GM23338 (cell line): ENCODE data around the gene BCL2. TPM values are rescaled to one million over a fixed set of nuclear protein-coding genes. Genes with fewer than 3 reads are reported as not detected.

ENCODE experiments used
- ATAC-seq: fragments of 200-7000 bp; cut with Tn5 transposase; 3 replicates; pipeline ENCODE4 v1.9.1; 2020
- DNase-seq: peaks from one replicate; pipeline ENCODE4 v3.0.0-alpha.2; 2015; ENCODE audit warnings: low spot score
- H2AFZ ChIP-seq: fragments of 200-600 bp; sonication (generic); 2 replicates; pipeline ENCODE4 v1.8.0; 2016; ENCODE audit warnings: antibody characterized with exemption, mild to moderate bottlenecking, moderate library complexity
- H3F3A ChIP-seq: fragments of 200-600 bp; sonication (generic); replicated peaks from 2 replicates; pipeline ENCODE4 v1.8.0; 2017; ENCODE audit warnings: antibody characterized with exemption, mixed run types, low read depth
- H3K27ac ChIP-seq: fragments of 200-600 bp; sonication (generic); 2 replicates; pipeline ENCODE4 v1.6.1; 2016; ENCODE audit warnings: low read depth
- H3K27me3 ChIP-seq: fragments of 200-600 bp; sonication (generic); 2 replicates; pipeline ENCODE4 v1.8.0; 2016; ENCODE audit warnings: mild to moderate bottlenecking, mixed run types, moderate library complexity; ENCODE audit not compliant: insufficient read depth
- H3K36me3 ChIP-seq: fragments of 200-600 bp; sonication (generic); 2 replicates; pipeline ENCODE4 v1.8.0; 2016; ENCODE audit warnings: mild to moderate bottlenecking; ENCODE audit not compliant: insufficient read depth
- H3K4me1 ChIP-seq: fragments of 200-600 bp; sonication (generic); 2 replicates; pipeline ENCODE4 v1.8.0; 2016; ENCODE audit warnings: mild to moderate bottlenecking, moderate library complexity; ENCODE audit not compliant: insufficient read depth
- H3K4me2 ChIP-seq: fragments of 200-600 bp; sonication (generic); 2 replicates; pipeline ENCODE4 v1.7.1; 2017; ENCODE audit warnings: mixed run types
- H3K4me3 ChIP-seq: fragments of 200-600 bp; sonication (generic); 2 replicates; pipeline ENCODE4 v1.6.1; 2016; ENCODE audit warnings: mixed run types
- H3K79me2 ChIP-seq: fragments of 200-600 bp; sonication (generic); replicated peaks from 2 replicates; pipeline ENCODE4 v1.8.0; 2017; ENCODE audit warnings: mild to moderate bottlenecking; ENCODE audit not compliant: insufficient read depth
- H3K9me2 ChIP-seq: fragments of 200-600 bp; sonication (generic); 2 replicates; pipeline ENCODE4 v1.8.0; 2017; ENCODE audit not compliant: insufficient read depth
- H4K20me1 ChIP-seq: fragments of 200-600 bp; sonication (generic); replicated peaks from 2 replicates; pipeline ENCODE4 v1.8.0; 2017; ENCODE audit warnings: mild to moderate bottlenecking; ENCODE audit not compliant: insufficient read depth
- H3K27ac Mint-ChIP-seq: 2 replicates; pipeline ENCODE4 v1.8.0; 2020; ENCODE audit warnings: inconsistent platforms, mild to moderate bottlenecking, moderate library complexity, mixed read lengths
- H3K27me3 Mint-ChIP-seq: 3 replicates; pipeline ENCODE4 v1.8.0; 2022; ENCODE audit warnings: low read depth, mild to moderate bottlenecking, moderate library complexity, mixed read lengths, inconsistent platforms; ENCODE audit not compliant: insufficient read depth, poor library complexity
- H3K36me3 Mint-ChIP-seq: 3 replicates; pipeline ENCODE4 v1.8.0; 2021; ENCODE audit warnings: low read depth, mild to moderate bottlenecking, inconsistent platforms, moderate library complexity, mixed read lengths
- H3K4me1 Mint-ChIP-seq: 3 replicates; pipeline ENCODE4 v1.8.0; 2020; ENCODE audit warnings: mild to moderate bottlenecking, inconsistent platforms, mixed read lengths
- H3K4me3 Mint-ChIP-seq: 3 replicates; pipeline ENCODE4 v1.8.0; 2021; ENCODE audit warnings: moderate library complexity, mild to moderate bottlenecking, inconsistent platforms, mixed read lengths
- H3K9me3 Mint-ChIP-seq: 3 replicates; pipeline ENCODE4 v1.8.0; 2020; ENCODE audit warnings: moderate library complexity, mild to moderate bottlenecking, inconsistent platforms, mixed read lengths
- EZH2phosphoT487 ChIP-seq: fragments of 200-600 bp; sonication (generic); IDR thresholded peaks from one replicate; pipeline ENCODE4 v1.8.1; 2018; ENCODE audit warnings: antibody characterized with exemption; ENCODE audit not compliant: unreplicated experiment
- STAT1 ChIP-seq: IDR thresholded peaks from one replicate; pipeline ENCODE4 v1.6.1; 2016; ENCODE audit warnings: antibody characterized with exemption; ENCODE audit not compliant: unreplicated experiment
- ZNF114 ChIP-seq: fragments of 250-450 bp; sonication (Bioruptor Pico); IDR thresholded peaks from 2 replicates; pipeline ENCODE4 v1.5.0; 2020; ENCODE audit warnings: mild to moderate bottlenecking, moderate library complexity
- ZNF331 ChIP-seq: fragments of 250-450 bp; sonication (Bioruptor Pico); IDR thresholded peaks from 2 replicates; pipeline ENCODE4 v1.5.0; 2020; ENCODE audit warnings: low read depth, mild to moderate bottlenecking, moderate library complexity
- polyA plus RNA-seq: library from polyadenylated mRNA; unstranded; fragments of >200 nt; fragmentation: Nextera tagmentation; extraction: Ambion mirVana; gene quantifications from 2 replicates; pipeline ENCODE4 v1.2.1, GENCODE V29; 2016
- total RNA-seq: library from RNA; depleted of rRNA; stranded (reverse); fragments of >200 nt; shearing (Covaris generic); gene quantifications from 2 replicates; pipeline ENCODE4 v1.2.3, GENCODE V29; 2014
- TF ChIP-seq, protein P1 (sequence below): fragments of 250-450 bp; sonication (Bioruptor Pico); IDR thresholded peaks from 2 replicates; pipeline ENCODE4 v1.5.0; 2020; ENCODE audit warnings: mild to moderate bottlenecking, moderate library complexity
- TF ChIP-seq, protein P2 (sequence below): IDR thresholded peaks from one replicate; pipeline ENCODE4 v1.6.1; 2018; ENCODE audit warnings: antibody characterized with exemption; ENCODE audit not compliant: unreplicated experiment
- TF ChIP-seq, protein P3 (sequence below): IDR thresholded peaks from 2 replicates; pipeline ENCODE4 v1.6.1; 2016; ENCODE audit warnings: antibody characterized with exemption

The BCL2 gene
- total and polyA plus RNA-seq, 2 experiments from 2014 or later, result 1.2 to 4.0 TPM

DNA sequence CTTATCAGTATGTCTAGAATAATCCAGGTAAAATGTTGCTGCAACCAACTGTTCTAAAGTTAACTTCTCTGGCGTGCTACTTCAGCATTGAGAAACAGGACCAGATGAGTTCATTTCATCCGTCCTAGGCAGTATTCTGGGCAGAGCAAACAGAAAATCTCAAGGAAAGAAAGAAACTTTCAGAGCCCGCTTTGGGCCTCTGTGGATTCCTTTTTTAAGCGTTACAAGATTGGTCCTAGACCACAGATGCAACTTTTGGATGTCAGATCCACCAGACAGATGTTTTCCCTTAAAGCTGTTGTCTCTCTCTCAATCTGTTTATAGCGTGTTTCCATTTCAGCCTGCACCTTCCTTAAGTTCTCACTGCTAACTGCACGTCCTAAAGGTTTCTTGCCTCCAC is 75.0 kb downstream of the BCL2 start (continued):
- TF ChIP-seq, protein P1, sequence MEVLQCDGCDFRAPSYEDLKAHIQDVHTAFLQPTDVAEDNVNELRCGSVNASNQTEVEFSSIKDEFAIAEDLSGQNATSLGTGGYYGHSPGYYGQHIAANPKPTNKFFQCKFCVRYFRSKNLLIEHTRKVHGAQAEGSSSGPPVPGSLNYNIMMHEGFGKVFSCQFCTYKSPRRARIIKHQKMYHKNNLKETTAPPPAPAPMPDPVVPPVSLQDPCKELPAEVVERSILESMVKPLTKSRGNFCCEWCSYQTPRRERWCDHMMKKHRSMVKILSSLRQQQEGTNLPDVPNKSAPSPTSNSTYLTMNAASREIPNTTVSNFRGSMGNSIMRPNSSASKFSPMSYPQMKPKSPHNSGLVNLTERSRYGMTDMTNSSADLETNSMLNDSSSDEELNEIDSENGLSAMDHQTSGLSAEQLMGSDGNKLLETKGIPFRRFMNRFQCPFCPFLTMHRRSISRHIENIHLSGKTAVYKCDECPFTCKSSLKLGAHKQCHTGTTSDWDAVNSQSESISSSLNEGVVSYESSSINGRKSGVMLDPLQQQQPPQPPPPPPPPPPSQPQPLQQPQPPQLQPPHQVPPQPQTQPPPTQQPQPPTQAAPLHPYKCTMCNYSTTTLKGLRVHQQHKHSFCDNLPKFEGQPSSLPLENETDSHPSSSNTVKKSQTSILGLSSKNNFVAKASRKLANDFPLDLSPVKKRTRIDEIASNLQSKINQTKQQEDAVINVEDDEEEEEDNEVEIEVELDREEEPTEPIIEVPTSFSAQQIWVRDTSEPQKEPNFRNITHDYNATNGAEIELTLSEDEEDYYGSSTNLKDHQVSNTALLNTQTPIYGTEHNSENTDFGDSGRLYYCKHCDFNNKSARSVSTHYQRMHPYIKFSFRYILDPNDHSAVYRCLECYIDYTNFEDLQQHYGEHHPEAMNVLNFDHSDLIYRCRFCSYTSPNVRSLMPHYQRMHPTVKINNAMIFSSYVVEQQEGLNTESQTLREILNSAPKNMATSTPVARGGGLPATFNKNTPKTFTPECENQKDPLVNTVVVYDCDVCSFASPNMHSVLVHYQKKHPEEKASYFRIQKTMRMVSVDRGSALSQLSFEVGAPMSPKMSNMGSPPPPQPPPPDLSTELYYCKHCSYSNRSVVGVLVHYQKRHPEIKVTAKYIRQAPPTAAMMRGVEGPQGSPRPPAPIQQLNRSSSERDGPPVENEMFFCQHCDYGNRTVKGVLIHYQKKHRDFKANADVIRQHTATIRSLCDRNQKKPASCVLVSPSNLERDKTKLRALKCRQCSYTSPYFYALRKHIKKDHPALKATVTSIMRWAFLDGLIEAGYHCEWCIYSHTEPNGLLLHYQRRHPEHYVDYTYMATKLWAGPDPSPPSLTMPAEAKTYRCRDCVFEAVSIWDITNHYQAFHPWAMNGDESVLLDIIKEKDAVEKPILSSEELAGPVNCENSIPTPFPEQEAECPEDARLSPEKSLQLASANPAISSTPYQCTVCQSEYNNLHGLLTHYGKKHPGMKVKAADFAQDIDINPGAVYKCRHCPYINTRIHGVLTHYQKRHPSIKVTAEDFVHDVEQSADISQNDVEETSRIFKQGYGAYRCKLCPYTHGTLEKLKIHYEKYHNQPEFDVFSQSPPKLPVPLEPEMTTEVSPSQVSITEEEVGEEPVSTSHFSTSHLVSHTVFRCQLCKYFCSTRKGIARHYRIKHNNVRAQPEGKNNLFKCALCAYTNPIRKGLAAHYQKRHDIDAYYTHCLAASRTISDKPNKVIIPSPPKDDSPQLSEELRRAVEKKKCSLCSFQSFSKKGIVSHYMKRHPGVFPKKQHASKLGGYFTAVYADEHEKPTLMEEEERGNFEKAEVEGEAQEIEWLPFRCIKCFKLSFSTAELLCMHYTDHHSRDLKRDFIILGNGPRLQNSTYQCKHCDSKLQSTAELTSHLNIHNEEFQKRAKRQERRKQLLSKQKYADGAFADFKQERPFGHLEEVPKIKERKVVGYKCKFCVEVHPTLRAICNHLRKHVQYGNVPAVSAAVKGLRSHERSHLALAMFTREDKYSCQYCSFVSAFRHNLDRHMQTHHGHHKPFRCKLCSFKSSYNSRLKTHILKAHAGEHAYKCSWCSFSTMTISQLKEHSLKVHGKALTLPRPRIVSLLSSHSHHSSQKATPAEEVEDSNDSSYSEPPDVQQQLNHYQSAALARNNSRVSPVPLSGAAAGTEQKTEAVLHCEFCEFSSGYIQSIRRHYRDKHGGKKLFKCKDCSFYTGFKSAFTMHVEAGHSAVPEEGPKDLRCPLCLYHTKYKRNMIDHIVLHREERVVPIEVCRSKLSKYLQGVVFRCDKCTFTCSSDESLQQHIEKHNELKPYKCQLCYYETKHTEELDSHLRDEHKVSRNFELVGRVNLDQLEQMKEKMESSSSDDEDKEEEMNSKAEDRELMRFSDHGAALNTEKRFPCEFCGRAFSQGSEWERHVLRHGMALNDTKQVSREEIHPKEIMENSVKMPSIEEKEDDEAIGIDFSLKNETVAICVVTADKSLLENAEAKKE (CRISPR knock-in tag), result no peak

DNA sequence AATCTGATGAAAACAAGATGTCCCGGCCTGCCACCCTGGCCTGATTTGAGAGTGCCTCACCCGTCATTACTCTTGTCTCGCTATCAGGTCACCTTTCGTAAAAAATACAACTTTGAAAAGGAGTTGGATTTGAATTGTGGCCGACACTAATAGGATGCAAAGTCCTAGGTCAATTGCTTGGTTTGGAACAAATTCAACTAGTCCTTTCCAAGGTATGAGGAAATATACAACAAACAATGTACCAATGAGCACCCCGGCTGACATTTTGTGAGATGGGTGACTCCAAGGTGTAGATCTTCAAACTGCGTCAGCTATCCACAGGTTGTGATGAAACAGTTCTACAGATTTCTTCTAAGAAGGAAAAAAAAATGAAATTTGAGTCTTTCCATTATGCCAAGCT is 77.8 kb downstream of the BCL2 start:
- H3K27me3 Mint-ChIP-seq, result no peaks in the 10 kb centered on the region
- no peaks in the 10 kb centered on the region for H3K9me2 ChIP-seq
- no peak for DNase-seq
- no peak overlapping the region for H3K27ac ChIP-seq
- H2AFZ ChIP-seq, result no peak overlapping the region
- no peak overlapping the region for H3K4me3 Mint-ChIP-seq
- ATAC-seq, result no peak
- H3K9me3 Mint-ChIP-seq, result no peaks in the 10 kb centered on the region
- peaks cover 24% of the 10 kb centered on the region for H3K4me1 Mint-ChIP-seq
- H3K27me3 ChIP-seq, result no peaks in the 10 kb centered on the region
- no peaks in the 10 kb centered on the region for H3K36me3 ChIP-seq
- H3K79me2 ChIP-seq, result no peaks in the 10 kb centered on the region
- peaks cover 25% of the 10 kb centered on the region for H3K4me1 ChIP-seq
- no peaks in the 10 kb centered on the region for H3K36me3 Mint-ChIP-seq
- H3K4me3 ChIP-seq, result no peak overlapping the region
- H3F3A ChIP-seq, result no peaks in the 10 kb centered on the region
- no peak overlapping the region for H3K27ac Mint-ChIP-seq
- no peak overlapping the region for H3K4me2 ChIP-seq
- no peak for TF ChIP-seq STAT1
- H4K20me1 ChIP-seq, result no peaks in the 10 kb centered on the region

DNA sequence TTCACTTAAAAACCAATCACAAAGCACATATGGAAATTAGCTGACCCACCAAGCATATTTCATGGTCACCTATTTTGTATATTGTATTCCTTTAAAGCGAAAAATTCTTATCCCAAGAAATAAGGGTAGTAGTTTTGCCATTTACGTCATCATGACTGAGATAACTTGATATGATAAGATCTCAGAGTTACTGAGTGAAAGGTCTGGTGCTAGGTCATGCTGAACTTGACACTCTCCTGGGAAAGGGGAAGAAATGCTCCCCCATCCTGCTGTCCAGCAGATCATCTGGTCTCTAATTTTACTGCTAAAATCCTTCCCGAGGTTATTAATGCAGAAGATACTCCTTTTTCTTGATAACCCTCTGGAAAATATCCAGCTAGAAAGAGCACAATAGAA is 78.3 kb downstream of the BCL2 start:
- H3K9me3 Mint-ChIP-seq, result no peaks in the 10 kb centered on the region
- Histone ChIP-seq H3K9me2 (no peaks in the 10 kb centered on the region), H3K4me2 (no peak overlapping the region), H3K36me3 (no peaks in the 10 kb centered on the region), H3K4me3 (no peak overlapping the region), H3K79me2 (no peaks in the 10 kb centered on the region), H4K20me1 (no peaks in the 10 kb centered on the region), H3F3A (no peaks in the 10 kb centered on the region), H3K27me3 (no peaks in the 10 kb centered on the region), H3K4me1 (peaks cover 25% of the 10 kb centered on the region), H2AFZ (no peak overlapping the region), H3K27ac (no peak overlapping the region)
- no peak overlapping the region for H3K27ac Mint-ChIP-seq
- ATAC-seq, result no peak
- H3K4me1 Mint-ChIP-seq, result peaks cover 27% of the 10 kb centered on the region
- no peak for DNase-seq
- H3K36me3 Mint-ChIP-seq, result no peaks in the 10 kb centered on the region
- H3K4me3 Mint-ChIP-seq, result no peak overlapping the region
- peaks cover 2% of the 10 kb centered on the region for H3K27me3 Mint-ChIP-seq
- no peak for TF ChIP-seq ZNF331 (CRISPR knock-in tag)
- no peak for TF ChIP-seq ZNF114 (CRISPR knock-in tag)
- TF ChIP-seq, protein P2, sequence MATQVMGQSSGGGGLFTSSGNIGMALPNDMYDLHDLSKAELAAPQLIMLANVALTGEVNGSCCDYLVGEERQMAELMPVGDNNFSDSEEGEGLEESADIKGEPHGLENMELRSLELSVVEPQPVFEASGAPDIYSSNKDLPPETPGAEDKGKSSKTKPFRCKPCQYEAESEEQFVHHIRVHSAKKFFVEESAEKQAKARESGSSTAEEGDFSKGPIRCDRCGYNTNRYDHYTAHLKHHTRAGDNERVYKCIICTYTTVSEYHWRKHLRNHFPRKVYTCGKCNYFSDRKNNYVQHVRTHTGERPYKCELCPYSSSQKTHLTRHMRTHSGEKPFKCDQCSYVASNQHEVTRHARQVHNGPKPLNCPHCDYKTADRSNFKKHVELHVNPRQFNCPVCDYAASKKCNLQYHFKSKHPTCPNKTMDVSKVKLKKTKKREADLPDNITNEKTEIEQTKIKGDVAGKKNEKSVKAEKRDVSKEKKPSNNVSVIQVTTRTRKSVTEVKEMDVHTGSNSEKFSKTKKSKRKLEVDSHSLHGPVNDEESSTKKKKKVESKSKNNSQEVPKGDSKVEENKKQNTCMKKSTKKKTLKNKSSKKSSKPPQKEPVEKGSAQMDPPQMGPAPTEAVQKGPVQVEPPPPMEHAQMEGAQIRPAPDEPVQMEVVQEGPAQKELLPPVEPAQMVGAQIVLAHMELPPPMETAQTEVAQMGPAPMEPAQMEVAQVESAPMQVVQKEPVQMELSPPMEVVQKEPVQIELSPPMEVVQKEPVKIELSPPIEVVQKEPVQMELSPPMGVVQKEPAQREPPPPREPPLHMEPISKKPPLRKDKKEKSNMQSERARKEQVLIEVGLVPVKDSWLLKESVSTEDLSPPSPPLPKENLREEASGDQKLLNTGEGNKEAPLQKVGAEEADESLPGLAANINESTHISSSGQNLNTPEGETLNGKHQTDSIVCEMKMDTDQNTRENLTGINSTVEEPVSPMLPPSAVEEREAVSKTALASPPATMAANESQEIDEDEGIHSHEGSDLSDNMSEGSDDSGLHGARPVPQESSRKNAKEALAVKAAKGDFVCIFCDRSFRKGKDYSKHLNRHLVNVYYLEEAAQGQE, result no peak
- TF ChIP-seq EZH2phosphoT487, result no peak
- TF ChIP-seq, protein P3, sequence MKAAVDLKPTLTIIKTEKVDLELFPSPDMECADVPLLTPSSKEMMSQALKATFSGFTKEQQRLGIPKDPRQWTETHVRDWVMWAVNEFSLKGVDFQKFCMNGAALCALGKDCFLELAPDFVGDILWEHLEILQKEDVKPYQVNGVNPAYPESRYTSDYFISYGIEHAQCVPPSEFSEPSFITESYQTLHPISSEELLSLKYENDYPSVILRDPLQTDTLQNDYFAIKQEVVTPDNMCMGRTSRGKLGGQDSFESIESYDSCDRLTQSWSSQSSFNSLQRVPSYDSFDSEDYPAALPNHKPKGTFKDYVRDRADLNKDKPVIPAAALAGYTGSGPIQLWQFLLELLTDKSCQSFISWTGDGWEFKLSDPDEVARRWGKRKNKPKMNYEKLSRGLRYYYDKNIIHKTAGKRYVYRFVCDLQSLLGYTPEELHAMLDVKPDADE, result no peak
